HG03135 (cell line): Measurements from ENCODE around the gene SLC23A3.

ENCODE experiments used
- ATAC-seq: cut with Tn5 transposase; IDR thresholded peaks from one replicate; pipeline ENCODE4 v1.9.1; 2021; ENCODE audit warnings: mild to moderate bottlenecking, moderate library complexity; ENCODE audit not compliant: unreplicated experiment

The SLC23A3 gene, protein sequence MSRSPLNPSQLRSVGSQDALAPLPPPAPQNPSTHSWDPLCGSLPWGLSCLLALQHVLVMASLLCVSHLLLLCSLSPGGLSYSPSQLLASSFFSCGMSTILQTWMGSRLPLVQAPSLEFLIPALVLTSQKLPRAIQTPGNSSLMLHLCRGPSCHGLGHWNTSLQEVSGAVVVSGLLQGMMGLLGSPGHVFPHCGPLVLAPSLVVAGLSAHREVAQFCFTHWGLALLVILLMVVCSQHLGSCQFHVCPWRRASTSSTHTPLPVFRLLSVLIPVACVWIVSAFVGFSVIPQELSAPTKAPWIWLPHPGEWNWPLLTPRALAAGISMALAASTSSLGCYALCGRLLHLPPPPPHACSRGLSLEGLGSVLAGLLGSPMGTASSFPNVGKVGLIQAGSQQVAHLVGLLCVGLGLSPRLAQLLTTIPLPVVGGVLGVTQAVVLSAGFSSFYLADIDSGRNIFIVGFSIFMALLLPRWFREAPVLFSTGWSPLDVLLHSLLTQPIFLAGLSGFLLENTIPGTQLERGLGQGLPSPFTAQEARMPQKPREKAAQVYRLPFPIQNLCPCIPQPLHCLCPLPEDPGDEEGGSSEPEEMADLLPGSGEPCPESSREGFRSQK

DNA sequence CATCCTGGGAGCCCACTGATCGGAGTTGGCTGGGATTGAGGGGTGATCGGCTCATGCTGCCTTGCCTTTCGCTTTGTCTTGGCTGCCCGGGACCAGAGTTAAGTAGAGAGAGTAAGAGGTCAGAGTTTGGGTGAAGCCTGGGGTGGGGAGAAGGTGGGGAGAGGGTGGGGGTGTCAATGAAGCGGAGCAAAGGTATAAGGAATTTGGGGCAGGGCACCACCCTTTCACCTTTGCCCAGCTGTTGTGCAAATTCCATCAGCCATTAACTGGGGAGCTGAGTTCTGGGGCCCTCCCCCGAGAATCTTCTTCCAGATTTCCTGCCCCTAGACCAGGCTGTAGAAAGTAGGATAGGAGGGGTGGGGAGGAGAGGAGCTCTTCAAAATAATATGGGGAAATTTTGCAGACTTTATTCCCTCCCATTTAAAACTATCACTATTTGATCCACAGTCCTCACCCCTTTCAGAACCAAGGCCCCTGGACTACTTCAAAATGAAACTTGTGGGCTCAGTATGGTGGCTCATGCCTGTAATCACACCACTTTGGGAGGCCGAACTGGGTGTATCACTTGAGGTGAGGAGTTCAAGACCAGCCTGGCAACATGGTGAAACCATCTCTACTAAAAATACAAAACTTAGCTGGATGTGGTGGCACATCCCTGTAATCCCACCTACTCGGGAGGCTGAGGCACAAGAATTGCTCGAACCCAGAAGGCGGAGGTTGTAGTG is at the start of gene SLC23A3:
SLC23A3 (minus strand) TSS at position 100 of the 725 bp plus-strand sequence; CDS start at position 55, 45 bp downstream.
- no peak for ATAC-seq

DNA sequence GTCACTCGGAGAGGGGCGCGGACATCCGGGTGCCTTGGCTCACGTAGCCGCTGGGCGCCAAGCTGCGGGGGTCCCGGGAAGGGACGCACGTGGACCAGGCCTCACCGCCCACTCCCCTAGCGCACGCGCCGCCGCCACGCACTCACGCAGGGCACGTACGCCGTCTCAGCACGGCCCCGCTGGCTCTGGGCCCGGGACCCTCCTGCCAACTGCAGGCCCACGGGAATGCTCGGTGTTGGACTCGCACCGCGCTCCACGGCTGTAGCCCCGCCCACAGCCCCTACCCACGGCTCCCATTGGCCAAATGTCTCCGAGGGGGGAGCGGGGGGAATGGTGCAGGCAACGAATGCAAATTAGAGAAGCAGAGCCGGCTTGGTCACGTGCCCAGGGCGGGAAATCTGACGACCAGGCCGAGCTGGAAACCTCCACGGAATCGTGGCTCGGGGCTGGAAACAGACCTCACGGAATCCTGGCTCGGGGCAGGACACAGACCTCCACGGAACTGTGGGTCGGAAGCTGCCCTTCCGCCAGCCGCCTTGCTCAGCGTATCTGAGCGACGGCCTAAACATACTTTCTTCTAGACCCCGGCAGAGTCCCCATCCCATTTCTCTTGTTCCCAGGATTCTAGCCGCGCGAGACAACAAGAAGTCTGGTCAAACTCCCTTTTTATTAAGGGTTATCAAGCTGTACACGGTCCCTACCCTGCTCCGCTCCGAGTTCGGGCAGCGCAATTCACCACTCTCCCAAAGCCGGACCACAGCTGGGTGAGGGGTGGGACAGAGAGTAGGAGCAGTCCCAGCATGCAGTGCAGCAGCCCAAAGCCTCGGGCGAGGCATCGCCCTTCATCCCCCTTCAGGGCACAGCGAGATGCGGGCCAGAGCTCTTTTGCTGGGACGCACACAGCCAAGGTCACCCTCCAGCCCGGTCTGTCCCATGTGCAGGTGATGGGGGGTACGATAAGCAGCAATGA is 49.2 kb upstream of the SLC23A3 start, which contains the start of gene ABCB6:
ABCB6 (minus strand) TSS at position 227 of the 970 bp plus-strand sequence. CDS start 285 bp downstream, outside the sequence.
- peak; percentile 70 for ATAC-seq

DNA sequence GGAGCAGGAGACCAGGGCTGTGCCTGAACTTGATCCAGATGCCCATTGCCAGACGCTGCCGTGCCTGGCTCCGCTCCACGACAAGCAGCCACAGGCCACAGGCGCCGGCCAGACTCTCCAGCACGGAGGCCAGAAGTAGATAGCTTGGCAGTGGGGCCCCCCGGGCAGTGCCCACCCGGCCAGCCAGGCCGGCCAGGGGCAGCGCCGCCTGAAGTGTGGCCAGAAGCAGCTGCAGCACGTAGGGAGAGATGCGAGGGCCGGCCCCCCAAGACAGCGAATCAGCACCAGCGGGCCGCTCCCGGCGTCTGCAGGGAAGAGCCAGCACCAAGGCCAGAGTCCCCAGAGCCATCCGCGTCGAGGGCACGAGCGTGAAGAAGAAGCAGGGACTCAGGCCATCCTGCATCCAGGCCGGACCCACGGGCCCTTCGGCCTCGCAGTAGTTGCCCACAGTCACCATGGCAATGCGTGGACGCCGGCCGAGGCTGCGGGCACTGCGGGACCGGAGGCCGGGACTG is 48.4 kb upstream of the SLC23A3 start:
- peak; percentile 11 for ATAC-seq

GRCh38 chr2:219216535-219216915 is 46.7 kb upstream of the SLC23A3 start:
- no peak for ATAC-seq

DNA sequence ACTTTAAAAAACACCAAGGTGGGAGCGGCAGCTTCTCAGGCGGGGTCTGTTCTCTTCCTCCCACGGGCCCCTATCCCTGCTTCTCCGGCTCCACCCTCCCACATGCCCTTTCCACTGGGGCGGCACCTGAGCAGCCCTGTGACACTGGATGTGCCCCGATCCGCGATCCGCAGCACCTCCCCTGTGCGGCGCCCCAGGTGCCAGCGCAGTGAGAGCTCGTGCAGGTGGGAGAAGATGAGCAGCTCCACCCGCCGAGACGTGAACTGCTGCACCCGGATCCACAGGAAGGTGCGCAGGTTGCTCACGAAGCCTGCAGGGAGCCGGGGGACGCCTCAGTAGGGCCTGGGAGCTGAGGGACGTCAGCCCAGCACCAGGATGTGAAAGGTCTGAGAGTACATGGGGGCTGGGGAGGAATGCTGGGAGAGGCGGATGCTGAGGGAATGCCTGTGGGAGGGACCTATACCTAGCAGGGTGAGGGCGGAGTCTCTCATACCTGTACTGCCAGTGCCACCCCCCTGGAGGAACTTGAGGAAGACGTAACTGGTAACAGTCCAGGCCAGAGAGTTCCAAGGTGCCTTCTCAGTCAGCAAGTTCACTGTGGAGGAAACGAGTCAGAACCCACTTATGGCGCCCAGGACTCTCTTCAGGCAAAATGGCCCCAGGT is 46.2 kb upstream of the SLC23A3 start:
- ATAC-seq = no peak

DNA sequence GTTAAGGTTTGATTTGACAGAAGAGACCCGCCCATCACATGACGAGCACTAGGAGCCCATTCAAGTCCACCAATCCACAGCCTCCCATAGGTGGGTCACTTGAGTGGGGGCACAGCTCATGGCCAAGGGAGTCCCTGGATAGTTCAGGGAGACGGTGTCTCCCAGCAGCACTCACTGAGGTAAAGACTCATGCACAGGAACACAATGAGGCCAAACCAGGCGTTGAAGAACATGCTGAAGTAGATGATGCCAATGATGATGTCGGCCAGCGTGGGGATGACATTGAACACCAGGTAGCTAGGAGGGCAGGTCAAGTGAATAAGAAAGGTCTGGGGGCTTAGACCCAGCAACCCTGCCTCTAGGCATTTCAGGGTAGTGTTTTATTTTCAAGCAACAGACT is 45.0 kb upstream of the SLC23A3 start:
- no peak for ATAC-seq

DNA sequence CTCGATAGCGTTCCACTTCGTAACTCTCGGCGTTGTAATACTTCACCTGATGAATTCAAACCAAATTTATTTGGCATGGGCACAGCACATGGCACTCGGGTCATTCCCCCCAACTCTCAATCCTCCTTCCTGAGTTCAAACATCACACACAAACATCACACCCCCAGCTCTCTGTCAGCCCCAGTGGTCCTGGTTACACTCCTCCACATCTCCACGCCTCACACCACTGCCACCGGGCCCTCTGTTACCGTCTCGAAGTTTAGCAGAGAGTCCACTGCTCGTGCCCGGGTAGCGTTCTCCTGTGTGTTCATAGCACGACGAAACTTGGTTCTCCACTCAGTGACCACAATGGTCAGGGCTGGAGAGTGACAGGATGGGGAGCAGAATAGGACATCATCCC is 44.3 kb upstream of the SLC23A3 start:
- ATAC-seq = no peak

DNA sequence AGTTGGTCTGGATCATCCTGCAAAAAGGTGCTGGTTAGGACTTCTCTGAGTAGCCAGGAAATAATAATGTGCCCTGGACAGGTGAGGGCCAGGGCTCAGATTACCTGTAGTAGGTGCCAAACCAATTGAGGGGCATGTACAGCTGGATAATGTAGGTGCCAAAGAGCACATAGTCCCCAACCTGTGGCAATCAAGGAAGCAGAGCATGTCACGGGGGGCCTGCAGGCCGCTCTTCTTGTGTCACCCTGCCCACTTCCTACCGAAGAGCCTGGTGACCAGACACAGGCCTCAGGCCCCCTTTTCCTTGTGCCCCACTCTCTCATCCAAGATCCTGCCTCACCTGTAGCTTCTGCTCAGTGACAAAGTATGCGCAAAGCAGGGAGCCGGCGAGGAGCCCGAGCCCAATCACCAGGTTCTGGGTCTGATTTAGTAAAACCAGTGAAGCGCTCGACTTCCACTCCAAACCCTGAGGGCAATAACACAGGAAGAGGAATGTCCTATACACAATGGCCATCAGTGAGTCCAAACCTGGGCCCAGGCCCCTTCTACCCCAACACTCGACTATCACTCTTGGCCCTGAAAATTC is 43.8 kb upstream of the SLC23A3 start:
- ATAC-seq = no peak

- no peak for ATAC-seq
These were observed 43.2 kb upstream of the SLC23A3 start for GRCh38 chr2:219213026-219213415.

- ATAC-seq = no peak
These were observed 41.1 kb upstream of the SLC23A3 start for GRCh38 chr2:219210886-219211362.

DNA sequence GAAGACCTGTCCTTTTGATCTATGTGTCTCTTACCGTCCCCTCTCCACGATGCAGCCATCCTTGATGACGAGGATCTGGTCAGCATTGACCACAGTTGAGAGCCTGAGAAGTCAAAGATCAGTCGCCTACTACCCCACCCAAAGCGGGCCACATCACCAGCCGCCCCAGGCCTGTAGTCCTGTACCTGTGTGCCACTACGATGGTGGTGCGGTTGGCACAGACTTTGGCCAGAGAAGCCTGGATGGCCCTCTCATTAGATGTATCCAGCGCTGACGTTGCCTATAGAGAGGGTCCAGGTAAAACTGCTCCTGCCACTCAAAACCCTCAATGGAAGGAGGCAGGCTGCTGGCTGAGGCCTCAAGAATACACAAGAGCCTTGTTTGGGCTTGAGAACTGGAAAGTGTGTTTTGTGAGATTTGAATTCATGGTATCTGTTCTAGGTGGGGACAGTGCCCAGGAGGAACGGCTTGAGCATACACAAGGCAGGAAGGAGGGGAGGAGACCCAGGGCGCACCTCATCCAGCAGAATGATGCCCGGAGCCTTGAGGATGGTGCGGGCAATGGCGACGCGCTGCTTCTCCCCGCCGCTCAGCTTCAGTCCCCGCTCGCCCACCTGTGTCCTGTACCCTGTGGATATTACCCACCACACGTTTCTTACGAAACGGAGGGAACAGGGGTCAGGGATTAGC is 40.5 kb upstream of the SLC23A3 start:
- no peak for ATAC-seq

DNA sequence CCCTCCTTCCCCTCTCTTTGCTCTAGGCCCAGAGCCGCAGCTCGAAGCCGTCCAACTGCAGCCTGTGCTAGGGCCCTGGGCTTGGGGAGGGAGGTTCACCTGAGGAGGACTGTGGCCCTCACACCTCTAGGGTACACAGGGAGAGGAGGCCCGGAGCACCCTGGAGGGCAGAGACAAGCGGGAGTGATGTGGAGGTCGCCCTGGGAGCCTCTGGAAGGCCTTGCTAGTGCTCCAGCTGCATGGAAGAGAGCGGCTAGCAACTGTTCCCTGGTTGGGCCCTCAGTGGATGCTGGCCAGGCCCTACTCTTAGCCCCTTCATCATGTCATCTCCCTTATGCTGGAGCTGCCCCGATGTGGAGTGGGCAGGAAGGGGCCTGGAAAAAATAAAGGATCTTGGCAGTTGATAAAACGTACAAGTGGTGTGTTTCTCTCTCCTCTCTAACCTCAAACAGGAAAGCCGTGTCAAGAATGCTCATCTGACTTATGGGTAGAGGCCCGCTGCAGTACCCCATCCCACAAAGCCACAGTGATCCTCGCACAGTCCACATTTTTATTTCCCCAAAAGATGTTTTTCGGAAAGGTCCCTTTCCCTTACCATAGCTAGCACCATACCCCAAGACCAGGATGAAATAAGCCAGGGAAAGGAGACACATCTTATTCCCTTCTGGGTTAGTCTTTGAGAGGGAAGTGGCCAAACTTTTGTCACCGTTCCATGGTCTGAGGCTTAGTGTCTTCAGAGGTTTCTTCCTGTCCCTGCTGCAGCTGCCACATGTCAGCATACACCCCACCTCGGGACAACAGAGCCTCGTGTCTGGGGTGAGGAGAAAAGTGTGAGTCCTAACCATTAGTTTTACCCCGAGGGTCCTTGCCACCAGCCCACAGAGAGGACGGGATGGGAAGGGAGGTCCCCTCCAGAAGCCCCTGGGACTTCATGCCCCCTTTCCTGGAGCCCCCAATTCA is 39.7 kb upstream of the SLC23A3 start:
- no peak for ATAC-seq

DNA sequence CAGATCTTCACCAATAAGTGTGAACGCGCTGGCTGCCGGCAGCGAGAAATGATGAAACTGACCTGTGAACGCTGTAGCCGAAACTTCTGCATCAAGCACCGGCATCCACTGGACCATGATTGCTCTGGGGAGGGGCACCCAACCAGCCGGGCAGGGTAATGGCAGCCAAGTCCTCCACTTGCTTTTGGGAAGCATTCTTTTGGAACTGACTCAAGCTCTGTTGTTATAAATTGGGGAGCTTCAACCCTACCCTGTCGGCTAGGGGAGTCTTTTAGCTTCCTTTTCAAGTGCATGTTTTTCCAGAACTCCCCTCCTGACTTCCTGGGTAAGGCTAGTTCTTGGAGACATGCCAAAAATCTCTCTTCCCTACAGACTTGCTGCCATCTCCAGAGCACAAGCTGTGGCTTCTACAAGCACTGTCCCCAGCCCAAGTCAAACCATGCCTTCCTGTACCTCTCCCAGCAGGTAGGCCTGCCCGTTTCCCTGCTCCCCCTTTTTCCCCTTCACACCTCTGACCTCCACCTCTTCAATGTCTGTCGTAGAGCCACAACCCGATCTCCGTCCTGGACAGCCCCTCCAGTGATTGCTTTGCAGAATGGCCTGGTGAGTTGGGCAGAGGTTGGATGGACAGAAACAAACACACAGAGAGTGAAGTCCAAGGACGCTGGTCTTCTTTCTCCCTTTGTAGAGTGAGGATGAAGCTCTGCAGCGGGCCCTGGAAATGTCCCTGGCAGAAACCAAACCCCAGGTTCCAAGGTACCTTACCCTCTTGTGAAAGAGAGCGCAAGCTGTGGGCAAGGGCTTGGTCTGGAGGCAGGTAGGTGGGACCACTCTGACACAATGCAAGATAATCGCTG is 38.3 kb upstream of the SLC23A3 start:
- ATAC-seq = no peak

DNA sequence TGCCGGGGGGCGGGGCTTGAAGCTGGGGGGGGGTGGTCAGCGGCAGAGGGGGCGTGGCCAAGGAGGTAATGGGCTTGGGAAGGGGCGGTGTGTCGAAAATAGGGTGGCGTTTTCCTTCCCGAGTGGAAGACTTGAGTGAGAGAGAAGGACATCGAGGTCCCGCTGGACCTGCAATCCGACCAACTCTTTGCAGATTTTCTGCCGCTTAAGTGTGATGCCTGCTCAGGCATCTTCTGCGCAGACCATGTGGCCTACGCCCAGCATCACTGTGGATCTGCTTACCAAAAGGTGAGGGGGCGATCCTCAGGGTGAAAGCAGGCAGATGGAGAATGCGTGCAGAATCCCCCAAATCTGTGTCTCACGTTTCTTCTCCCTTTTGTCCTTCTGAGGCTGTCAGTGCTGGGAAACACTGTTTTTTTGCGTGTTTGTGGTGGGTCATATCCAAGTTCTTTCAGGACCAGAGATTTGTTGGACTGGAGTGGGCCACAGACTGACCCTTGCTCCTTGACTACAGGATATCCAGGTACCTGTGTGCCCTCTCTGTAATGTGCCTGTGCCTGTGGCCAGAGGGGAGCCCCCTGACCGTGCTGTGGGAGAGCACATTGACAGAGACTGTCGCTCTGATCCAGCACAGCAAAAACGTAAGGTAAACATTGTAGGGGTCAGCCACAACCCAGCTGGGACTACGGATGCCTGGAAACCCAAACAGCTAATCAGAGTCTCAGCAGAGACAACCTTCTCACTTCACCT is 37.5 kb upstream of the SLC23A3 start:
- ATAC-seq = no peak

DNA sequence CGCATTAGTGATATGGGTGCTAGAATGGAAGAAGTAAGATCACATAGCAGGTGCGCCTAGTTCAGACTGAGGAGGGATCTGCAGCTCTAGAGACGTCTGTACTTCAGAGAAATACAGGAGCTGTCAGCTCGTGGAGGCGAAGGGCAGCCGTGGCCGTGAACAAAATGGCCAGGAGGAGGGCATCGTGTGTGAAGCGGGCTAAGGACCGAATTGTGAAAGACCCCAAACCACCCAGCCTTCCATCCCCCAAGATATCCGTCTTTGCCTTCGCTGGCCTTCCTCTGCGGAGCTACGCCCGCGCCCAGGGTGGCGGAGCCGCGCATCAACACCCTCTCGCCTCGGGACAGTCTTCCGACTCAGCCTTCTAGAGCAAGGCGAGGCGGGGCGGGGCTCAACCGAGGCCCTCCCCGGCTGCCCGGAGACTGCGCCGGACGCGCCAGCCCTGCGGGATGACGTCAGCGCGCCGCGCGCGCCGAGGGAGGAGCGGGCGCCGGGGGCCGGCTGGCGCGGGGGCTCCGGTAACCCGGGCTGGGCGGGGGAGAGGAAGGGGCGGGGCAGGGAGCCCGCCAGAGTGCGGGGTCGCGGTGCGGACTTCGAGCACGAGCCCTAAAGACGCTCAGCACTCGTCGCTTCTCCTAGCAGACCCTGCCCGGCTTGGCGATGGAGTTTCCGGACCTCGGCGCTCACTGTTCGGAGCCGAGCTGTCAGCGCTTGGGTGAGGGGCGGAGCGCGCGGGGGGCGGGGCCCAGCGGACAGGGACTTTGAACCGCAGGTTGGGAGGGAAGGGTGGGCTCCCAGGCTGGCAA is 36.7 kb upstream of the SLC23A3 start, which contains the start of gene ZFAND2B:
ZFAND2B (plus strand) TSS at position 455 of the 806 bp plus-strand sequence; CDS start at position 661, 206 bp downstream.
- peak; percentile 98 for ATAC-seq
